SH-SY5Y (cell line): ENCODE data around the gene MUC16.

Source experiments
- GATA2 ChIP-seq: IDR thresholded peaks from 2 replicates; pipeline ENCODE4 v1.6.1; 2011; ENCODE audit warnings: mild to moderate bottlenecking, low read depth, low read length
- GATA3 ChIP-seq: IDR thresholded peaks from 2 replicates; pipeline ENCODE4 v1.6.1; 2011; ENCODE audit warnings: low read depth, mild to moderate bottlenecking, low read length, moderate library complexity

DNA sequence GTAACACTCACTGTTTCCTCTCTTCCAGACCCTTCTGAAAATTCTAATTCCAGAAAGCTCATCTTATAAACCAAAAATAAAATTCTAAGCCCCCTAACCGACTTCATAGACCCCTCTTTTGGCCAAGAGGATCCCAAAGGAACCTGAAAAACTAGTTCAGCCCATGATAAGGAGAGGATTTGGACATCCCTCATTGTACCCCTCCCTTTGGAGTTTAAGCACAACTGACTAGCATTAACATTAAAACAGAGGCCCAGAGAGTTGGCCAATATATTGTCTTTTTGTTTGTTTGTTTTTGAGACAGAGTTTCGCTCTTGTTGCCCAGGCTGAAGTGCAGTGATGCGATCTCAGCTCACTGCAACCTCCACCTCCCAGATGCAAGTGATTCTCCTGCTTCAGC lies 34.2 kb upstream of the MUC16 start:
- no peak for TF ChIP-seq GATA3
- TF ChIP-seq GATA2: no peak
